ENCODE data around the gene PLXNB1.

The PLXNB1 gene

DNA sequence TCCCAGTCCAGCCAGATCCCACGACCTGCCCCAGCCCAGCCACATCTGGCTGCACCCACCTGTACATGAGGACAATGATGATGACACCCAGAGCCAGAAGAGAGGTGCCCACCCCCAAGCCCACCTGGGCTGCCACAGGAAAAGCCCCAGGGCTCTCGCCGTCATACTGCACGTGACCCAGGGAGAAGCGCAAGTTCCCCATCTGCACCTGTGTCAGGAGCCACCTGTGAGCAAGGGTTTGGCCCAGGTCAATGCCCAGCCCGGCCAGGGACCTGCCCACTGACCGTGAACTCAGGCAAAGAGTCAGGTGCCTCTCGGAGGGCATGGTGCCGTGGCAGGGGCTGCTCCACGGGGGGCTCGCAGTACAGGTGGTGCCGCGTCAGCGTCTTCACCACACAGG, 16.3 kb downstream of the PLXNB1 start:
- Histone ChIP-seq H3K9ac (ENCODE audit: low read length) (no peak overlapping the region), H3K9me3 (ENCODE audit: control insufficient read depth, low read depth, low read length) (no peaks in the 10 kb centered on the region), H3K27ac (ENCODE audit: low read length) (no peak overlapping the region), H3K27me3 (ENCODE audit: control insufficient read depth, insufficient read depth, low read length) (no peaks in the 10 kb centered on the region), H3K4me1 (ENCODE audit: control insufficient read depth, low read depth, low read length) (no peaks in the 10 kb centered on the region), H3K4me3 (ENCODE audit: low read length) (no peak overlapping the region), H3K36me3 (ENCODE audit: control insufficient read depth, low read depth, low read length) (peaks cover 99% of the 10 kb centered on the region)

DNA sequence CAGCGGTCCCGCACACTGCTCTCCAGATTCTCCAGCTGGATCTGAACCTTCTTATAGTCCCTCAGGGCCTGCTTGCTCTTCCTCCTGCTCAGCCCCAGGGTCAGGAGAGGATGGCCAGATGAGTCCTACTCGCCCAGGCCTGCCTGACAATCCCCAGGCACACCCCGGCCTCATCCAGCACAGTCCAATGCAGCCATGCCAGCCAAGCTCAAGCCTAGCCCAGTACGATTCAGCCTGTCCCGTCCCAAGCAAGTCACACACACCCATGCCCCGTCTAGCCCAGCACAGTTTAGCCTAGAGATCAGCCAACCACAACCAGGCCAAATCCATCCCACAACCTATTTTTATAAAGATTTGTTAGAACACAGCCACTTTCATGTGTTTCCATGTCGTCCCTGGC, 16.8 kb downstream of the PLXNB1 start:
- Histone ChIP-seq H3K4me3 (ENCODE audit: low read length) (no peak overlapping the region), H3K9ac (ENCODE audit: low read length) (no peak overlapping the region), H3K27me3 (ENCODE audit: control insufficient read depth, insufficient read depth, low read length) (no peaks in the 10 kb centered on the region), H3K4me1 (ENCODE audit: control insufficient read depth, low read depth, low read length) (no peaks in the 10 kb centered on the region), H3K27ac (ENCODE audit: low read length) (no peak overlapping the region), H3K36me3 (ENCODE audit: control insufficient read depth, low read depth, low read length) (peaks cover 99% of the 10 kb centered on the region), H3K9me3 (ENCODE audit: control insufficient read depth, low read depth, low read length) (no peaks in the 10 kb centered on the region)

DNA sequence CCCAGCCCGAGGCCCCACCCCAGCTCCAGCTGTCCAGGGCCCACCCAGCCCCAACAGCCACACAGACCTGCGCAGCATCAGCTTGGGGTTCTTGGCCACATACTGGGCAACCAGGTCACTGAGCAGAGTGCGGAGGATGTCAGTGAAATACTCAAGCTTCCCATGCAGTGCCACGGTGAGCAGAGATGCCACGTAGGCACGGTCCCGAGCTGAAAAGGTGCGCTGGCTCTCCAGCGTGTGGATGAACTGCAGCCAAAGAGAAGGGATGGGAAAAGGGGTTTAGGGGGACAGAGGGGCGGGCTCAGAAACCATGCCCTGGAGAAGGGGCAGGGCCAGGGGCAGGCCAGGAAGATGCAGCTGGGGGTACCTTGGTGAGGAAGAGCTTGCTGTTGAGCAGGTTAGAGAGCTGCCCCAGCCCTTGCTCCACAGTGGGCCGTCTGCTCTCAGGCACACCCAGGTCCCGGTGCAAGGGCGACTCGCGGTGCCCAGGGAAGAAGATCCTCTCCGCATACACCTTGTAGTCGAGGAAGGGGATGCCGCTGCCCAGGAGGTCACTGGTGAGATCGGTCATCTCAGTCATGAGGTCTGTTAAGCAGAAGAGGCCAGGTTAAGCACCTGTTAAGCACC, 17.4 kb downstream of the PLXNB1 start:
- no peaks in the 10 kb centered on the region for H3K27me3 ChIP-seq (ENCODE audit: control insufficient read depth, insufficient read depth, low read length)
- H3K9ac ChIP-seq (ENCODE audit: low read length) = no peak overlapping the region
- H3K4me3 ChIP-seq (ENCODE audit: low read length) = no peak overlapping the region
- no peak overlapping the region for H3K27ac ChIP-seq (ENCODE audit: low read length)
- peaks cover 97% of the 10 kb centered on the region for H3K36me3 ChIP-seq (ENCODE audit: control insufficient read depth, low read depth, low read length)
- H3K9me3 ChIP-seq (ENCODE audit: control insufficient read depth, low read depth, low read length) = no peaks in the 10 kb centered on the region
- H3K4me1 ChIP-seq (ENCODE audit: control insufficient read depth, low read depth, low read length) = no peaks in the 10 kb centered on the region

DNA sequence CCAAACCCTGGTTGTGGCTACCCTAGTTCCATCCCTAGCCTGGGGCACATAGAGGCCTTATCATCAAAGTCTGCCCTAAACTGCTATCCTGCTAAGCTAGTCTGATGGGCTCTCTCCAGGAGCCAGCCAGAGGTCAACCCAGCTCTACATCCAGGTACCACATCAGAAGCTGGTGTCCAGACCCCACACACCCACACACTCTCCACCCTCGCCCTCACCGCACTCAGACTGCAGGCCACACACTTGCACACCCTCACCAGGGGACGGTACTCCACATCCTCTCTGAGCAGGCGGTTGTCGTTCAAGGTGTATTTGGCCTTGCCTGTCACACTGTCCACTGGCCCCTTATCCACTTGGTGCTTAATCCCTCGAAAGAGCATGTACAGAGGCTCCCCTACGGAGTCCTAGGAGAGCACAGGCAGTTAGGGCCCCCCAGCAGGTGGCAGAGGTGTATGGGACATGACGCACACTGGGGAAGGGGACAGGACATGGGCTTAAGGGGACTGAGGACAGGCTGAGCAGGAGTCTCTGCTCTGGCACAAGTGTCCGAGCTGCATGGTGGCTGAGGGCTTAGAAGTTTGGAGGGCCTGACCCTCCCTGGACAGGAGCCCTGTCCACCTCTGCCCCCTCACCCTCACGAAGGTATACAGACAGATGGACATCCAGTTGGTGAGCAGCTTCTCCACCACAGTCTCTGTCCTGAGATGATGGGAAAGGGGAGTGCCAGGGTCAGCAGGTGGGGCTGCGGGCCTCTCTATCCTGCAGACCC, 18.1 kb downstream of the PLXNB1 start:
- H3K4me1 ChIP-seq (ENCODE audit: control insufficient read depth, low read depth, low read length) = no peaks in the 10 kb centered on the region
- no peak overlapping the region for H3K9ac ChIP-seq (ENCODE audit: low read length)

DNA sequence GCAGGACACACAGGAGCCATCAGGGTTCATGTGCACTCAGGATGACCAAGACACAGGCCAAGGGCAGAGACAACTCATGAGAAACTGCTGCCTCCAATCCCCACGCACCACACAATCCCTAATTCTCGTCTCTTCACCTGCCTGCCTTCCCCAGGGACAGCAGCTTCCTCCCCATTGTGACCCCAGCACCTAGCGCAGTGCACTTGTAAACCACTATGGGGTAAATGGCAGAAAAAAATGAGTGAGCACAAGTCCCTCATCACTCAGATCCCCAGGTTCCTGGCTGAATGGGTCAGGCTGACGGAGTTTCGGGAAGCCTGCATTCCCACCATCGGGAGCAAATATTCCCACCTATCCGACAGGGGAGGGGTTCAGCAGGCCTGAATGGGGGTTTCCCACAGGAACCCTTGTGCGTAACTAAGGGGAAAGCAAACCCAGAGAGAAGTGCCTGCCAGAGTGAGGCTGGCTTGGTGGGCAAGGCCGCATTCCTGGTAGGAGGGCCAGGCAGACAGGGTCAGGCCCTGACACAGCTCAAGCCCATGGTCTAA, 18.8 kb downstream of the PLXNB1 start:
- Histone ChIP-seq H3K4me1 (ENCODE audit: control insufficient read depth, low read depth, low read length) (no peaks in the 10 kb centered on the region), H3K27me3 (ENCODE audit: control insufficient read depth, insufficient read depth, low read length) (no peaks in the 10 kb centered on the region), H3K36me3 (ENCODE audit: control insufficient read depth, low read depth, low read length) (peaks cover 98% of the 10 kb centered on the region), H3K27ac (ENCODE audit: low read length) (no peak overlapping the region), H3K4me3 (ENCODE audit: low read length) (no peak overlapping the region), H3K9ac (ENCODE audit: low read length) (no peak overlapping the region), H3K9me3 (ENCODE audit: control insufficient read depth, low read depth, low read length) (no peaks in the 10 kb centered on the region)

More for the DNA sequence above, 18.1 kb downstream of the PLXNB1 start:
- H3K4me3 ChIP-seq (ENCODE audit: low read length) = no peak overlapping the region
- H3K27me3 ChIP-seq (ENCODE audit: control insufficient read depth, insufficient read depth, low read length) = no peaks in the 10 kb centered on the region
- H3K9me3 ChIP-seq (ENCODE audit: control insufficient read depth, low read depth, low read length) = no peaks in the 10 kb centered on the region
- H3K36me3 ChIP-seq (ENCODE audit: control insufficient read depth, low read depth, low read length) = peaks cover 97% of the 10 kb centered on the region
- H3K27ac ChIP-seq (ENCODE audit: low read length) = no peak overlapping the region

DNA sequence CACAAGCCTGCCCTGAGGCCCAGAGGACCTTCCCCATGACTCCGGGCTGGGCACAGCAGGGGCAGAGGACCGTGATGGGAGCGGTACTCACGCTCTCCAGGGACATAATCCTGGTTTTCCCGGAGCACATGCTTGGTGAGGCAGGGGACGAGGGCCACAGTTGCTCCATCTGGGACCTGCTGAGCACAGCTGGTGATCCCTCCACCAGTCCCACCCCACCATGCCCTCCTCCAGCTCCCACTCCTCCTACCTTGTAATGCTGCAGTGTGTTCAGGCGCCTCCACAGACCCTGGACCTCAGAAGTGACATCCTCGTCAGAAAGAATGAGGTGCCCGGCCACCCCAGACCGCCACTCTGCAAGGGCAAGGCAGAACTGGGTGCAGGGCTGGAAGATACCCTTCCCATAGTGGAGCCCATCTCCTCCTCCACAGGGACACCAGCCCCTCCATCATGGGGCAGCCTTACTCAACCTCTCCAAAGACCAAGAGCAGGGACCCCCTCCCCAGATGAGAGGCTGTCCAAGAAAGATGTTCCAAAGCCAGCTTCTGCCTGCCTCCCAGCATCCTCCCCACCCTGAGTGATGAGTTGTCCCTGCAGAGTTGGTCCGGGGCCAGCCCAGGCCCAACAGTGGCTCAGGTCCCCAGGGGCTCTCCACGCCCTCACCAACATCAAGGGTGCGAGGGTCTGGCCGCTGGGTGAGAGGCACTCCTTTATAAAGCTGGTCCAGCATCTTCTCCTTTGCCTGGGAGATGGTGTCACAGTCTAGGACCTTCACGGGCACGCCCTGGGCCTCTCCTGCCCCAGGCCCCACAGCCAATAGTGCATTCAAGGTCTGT, 19.5 kb downstream of the PLXNB1 start:
- Histone ChIP-seq H3K9me3 (ENCODE audit: control insufficient read depth, low read depth, low read length) (no peaks in the 10 kb centered on the region), H3K4me3 (ENCODE audit: low read length) (no peak overlapping the region), H3K27ac (ENCODE audit: low read length) (no peak overlapping the region), H3K27me3 (ENCODE audit: control insufficient read depth, insufficient read depth, low read length) (no peaks in the 10 kb centered on the region), H3K4me1 (ENCODE audit: control insufficient read depth, low read depth, low read length) (no peaks in the 10 kb centered on the region), H3K9ac (ENCODE audit: low read length) (no peak overlapping the region), H3K36me3 (ENCODE audit: control insufficient read depth, low read depth, low read length) (peaks cover 98% of the 10 kb centered on the region)

DNA sequence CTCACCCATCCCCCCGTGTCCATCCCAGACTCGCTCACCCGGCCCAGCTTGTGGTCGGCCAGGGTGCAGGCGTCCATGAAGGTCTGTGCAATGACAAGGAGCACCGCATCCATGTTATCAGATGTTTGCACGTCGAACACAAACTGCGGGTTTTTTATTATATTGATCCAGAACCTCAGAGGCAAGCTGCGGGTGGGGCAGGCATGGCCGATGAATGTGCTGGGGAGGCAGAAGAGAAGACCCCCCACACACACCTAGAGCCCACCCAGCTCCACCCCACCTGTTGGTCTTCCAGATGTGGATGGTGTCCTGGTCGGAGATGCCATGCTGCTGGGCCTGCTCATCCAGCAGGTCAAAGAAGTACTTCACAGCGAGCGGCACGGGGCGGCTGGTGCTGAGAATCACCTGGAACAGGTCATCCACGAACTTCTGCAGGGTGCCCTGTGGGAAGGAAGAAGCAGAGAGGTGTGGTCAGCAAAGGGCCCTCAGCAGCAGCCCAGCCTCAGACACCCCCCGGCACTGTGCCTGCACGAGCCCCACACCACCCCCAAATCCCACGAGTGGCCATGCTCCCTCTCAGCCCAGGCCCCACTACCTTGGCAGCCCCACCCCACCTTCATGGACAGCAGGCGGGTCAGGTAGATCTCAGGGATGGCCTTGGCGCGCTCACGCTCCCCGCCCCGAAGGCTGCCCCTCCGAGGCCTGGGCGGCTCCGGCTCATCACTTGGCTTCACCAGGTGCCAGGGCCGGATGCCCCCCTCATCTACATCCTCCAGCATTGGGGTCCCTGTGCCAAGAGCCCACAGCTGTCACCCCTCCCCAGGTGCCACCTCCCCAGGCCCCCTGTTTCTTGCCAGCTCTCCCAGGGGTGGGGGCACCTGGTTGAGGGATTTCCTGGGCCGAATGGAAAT, 20.3 kb downstream of the PLXNB1 start:
- H3K4me3 ChIP-seq (ENCODE audit: low read length) = no peak overlapping the region

DNA sequence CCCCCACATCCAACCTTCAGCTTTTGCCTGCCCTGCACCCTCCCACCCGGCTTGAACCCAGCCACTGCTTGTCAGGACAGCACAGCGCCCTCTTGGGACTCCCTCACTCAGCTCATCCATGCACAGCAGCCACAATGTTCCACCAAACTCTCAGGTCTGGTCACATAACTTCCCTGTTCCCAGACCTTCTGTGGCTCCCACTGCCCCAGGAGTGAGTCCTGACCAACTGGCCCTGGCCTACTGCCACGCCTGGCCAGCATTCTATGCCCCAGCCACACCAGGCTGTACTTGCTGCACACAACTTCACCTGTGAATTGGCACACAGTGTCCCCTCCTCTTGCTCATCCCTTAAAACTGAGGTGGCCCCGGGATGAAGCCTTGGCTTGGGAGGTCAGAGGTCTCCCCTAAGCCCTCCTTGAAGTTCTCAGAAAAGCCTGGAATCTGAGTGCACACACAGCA, 21.0 kb downstream of the PLXNB1 start:
- H3K9ac ChIP-seq (ENCODE audit: low read length) = no peak overlapping the region
- no peak overlapping the region for H3K4me3 ChIP-seq (ENCODE audit: low read length)
- H3K27me3 ChIP-seq (ENCODE audit: control insufficient read depth, insufficient read depth, low read length) = no peaks in the 10 kb centered on the region
- peaks cover 98% of the 10 kb centered on the region for H3K36me3 ChIP-seq (ENCODE audit: control insufficient read depth, low read depth, low read length)
- no peaks in the 10 kb centered on the region for H3K4me1 ChIP-seq (ENCODE audit: control insufficient read depth, low read depth, low read length)
- no peaks in the 10 kb centered on the region for H3K9me3 ChIP-seq (ENCODE audit: control insufficient read depth, low read depth, low read length)
- H3K27ac ChIP-seq (ENCODE audit: low read length) = no peak overlapping the region

More for the DNA sequence above, 20.3 kb downstream of the PLXNB1 start:
- Histone ChIP-seq H3K4me1 (ENCODE audit: control insufficient read depth, low read depth, low read length) (no peaks in the 10 kb centered on the region), H3K36me3 (ENCODE audit: control insufficient read depth, low read depth, low read length) (peaks cover 98% of the 10 kb centered on the region), H3K9me3 (ENCODE audit: control insufficient read depth, low read depth, low read length) (no peaks in the 10 kb centered on the region), H3K27ac (ENCODE audit: low read length) (no peak overlapping the region), H3K9ac (ENCODE audit: low read length) (no peak overlapping the region), H3K27me3 (ENCODE audit: control insufficient read depth, insufficient read depth, low read length) (no peaks in the 10 kb centered on the region)

DNA sequence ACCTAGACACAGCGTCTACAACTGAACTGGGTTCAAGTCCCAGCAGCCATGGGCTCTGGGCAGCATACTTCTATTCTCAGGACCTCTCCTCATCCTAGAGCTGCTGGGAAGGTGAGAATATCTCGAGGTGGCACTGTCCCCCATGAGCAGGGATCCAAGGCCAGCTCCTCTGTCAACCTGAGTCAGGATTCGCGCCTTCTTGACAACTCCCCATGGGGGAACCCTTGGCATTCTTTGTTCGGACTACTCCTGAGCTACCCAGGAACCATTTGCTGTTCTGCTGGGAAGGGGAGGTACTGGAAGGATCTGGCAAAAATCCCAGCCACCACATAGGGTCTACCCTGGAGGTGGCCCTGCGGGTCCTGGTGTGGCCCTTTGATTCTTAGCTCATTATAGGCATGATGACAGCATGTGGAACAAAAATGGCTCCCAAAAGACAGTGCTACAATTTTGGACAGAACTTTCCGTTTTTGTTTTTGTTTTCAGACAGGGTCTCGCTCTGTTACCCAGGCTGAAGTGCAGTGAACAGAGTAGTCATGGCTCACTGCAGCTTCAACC, 22.3 kb downstream of the PLXNB1 start:
- H3K4me1 ChIP-seq (ENCODE audit: control insufficient read depth, low read depth, low read length) = no peaks in the 10 kb centered on the region
- H3K36me3 ChIP-seq (ENCODE audit: control insufficient read depth, low read depth, low read length) = peaks cover 96% of the 10 kb centered on the region
- H3K9me3 ChIP-seq (ENCODE audit: control insufficient read depth, low read depth, low read length) = no peaks in the 10 kb centered on the region
- no peak overlapping the region for H3K9ac ChIP-seq (ENCODE audit: low read length)
- H3K27me3 ChIP-seq (ENCODE audit: control insufficient read depth, insufficient read depth, low read length) = no peaks in the 10 kb centered on the region
- H3K4me3 ChIP-seq (ENCODE audit: low read length) = no peak overlapping the region
- no peak overlapping the region for H3K27ac ChIP-seq (ENCODE audit: low read length)

DNA sequence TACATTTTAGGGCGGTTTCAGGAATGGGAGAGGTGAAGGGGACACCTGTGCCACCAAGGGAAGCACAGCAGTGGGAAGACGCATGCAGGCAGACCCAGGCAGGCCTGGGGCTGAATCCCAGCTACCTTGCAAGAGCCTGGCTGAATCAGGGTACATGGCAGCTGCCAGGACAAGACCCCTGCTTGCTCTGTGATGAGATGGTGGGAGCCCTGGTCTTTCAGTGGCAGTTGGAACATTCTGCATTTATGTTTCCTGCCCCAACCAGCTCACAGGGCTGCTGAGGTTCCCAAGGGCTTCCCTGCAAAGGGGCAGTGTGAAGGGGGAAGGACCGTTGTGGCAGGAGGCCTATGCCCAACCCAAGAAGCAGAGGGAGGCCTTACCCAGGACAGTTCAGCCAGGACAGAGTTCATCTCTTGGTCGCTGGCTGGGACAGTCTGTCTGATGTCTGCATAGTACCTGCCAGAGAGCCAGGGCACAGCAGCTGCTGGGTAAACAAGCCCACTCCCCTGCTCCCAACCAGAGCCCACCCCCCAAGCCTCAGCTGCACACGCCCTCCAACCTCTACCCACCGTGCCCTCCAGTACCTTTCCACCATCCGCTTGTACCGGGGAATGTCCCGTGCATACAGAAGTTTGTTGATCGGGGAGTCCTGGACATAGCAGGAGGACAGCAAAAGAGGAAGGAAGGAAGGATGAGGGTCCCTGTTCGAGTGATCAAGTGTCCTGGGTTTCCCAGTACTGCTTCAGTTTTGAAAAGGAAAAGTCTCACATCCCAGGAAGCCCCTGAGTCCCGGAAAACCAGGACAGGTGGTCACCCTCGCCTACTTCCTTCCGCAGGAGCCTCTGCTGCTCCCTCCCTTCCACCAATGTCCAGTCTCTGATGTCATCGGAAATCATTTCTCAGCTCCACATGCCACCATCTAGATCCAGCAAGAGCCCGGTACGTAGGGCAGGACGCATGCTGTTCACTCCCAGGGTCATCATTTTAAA, 23.1 kb downstream of the PLXNB1 start:
- Histone ChIP-seq H3K4me1 (ENCODE audit: control insufficient read depth, low read depth, low read length) (no peaks in the 10 kb centered on the region), H3K27me3 (ENCODE audit: control insufficient read depth, insufficient read depth, low read length) (no peaks in the 10 kb centered on the region), H3K36me3 (ENCODE audit: control insufficient read depth, low read depth, low read length) (peaks cover 89% of the 10 kb centered on the region), H3K9me3 (ENCODE audit: control insufficient read depth, low read depth, low read length) (no peaks in the 10 kb centered on the region), H3K27ac (ENCODE audit: low read length) (no peak overlapping the region), H3K4me3 (ENCODE audit: low read length) (no peak overlapping the region), H3K9ac (ENCODE audit: low read length) (no peak overlapping the region)

All from iPS-18a (cell line).